PFSK-1 (cell line): ENCODE results near the gene ATP11B.

Experiments used
- FOXP2 ChIP-seq: optimal IDR thresholded peaks from 2 replicates; pipeline ENCODE3; 2011; ENCODE audit warnings: borderline replicate concordance, control low read depth, inconsistent platforms; ENCODE audit not compliant: insufficient read depth; ENCODE audit errors: extremely low read length, extremely low read depth
- POLR2AphosphoS5 ChIP-seq: IDR thresholded peaks from 2 replicates; pipeline ENCODE4 v1.6.1; 2012; ENCODE audit warnings: low read depth, mild to moderate bottlenecking, control low read depth, low read length, moderate library complexity
- REST ChIP-seq, 2 experiments: IDR thresholded peaks; 2 replicates each; pipeline versions ENCODE4 v1.6.1 to v1.8.0; 2011 to 2012; ENCODE audit warnings: low read depth in 2 of 2, low read length in 2 of 2, control low read depth in 1 of 2, inconsistent platforms in 1 of 2, mild to moderate bottlenecking in 1 of 2, moderate library complexity in 1 of 2; ENCODE audit not compliant: insufficient read depth in 1 of 2
- SIN3A ChIP-seq: IDR thresholded peaks from 2 replicates; pipeline ENCODE4 v1.6.1; 2012; ENCODE audit warnings: mild to moderate bottlenecking, low read length, moderate library complexity, borderline replicate concordance; ENCODE audit not compliant: insufficient read depth
- TAF1 ChIP-seq: IDR thresholded peaks from 2 replicates; pipeline ENCODE4 v1.6.1; 2012; ENCODE audit warnings: low read length, control low read depth, borderline replicate concordance; ENCODE audit not compliant: insufficient read depth

ATP11B gene

GRCh38 chr3:182811269-182811596 is 17.9 kb downstream of the ATP11B start:
- no peak for TF ChIP-seq SIN3A
- TF ChIP-seq TAF1 = no peak
- no peak for TF ChIP-seq FOXP2
- no peak for TF ChIP-seq REST (IDR thresholded peaks at IDR 0.05; ENCODE audit: insufficient read depth in 1 of 2, low read depth in 2 of 2, low read length in 2 of 2)
- TF ChIP-seq POLR2AphosphoS5 = no peak

GRCh38 chr3:182812123-182812522 is 18.8 kb downstream of the ATP11B start:
- TF ChIP-seq TAF1 (no peak), REST (IDR thresholded peaks at IDR 0.05; ENCODE audit: insufficient read depth in 1 of 2, low read depth in 2 of 2, low read length in 2 of 2) (no peak), FOXP2 (no peak), POLR2AphosphoS5 (no peak), SIN3A (no peak)

- TF ChIP-seq SIN3A = no peak
- no peak for TF ChIP-seq REST (IDR thresholded peaks at IDR 0.05; ENCODE audit: insufficient read depth in 1 of 2, low read depth in 2 of 2, low read length in 2 of 2)
- no peak for TF ChIP-seq FOXP2
These were observed 21.2 kb downstream of the ATP11B start for GRCh38 chr3:182814419-182815062.

GRCh38 chr3:182816181-182816580 is 22.9 kb downstream of the ATP11B start:
- no peak for TF ChIP-seq REST (IDR thresholded peaks at IDR 0.05; ENCODE audit: insufficient read depth in 1 of 2, low read depth in 2 of 2, low read length in 2 of 2)
- no peak for TF ChIP-seq POLR2AphosphoS5
- TF ChIP-seq TAF1 = no peak
- TF ChIP-seq FOXP2 = no peak
- TF ChIP-seq SIN3A = no peak
